Measurements from ENCODE around the gene COCH.

Gene COCH

DNA sequence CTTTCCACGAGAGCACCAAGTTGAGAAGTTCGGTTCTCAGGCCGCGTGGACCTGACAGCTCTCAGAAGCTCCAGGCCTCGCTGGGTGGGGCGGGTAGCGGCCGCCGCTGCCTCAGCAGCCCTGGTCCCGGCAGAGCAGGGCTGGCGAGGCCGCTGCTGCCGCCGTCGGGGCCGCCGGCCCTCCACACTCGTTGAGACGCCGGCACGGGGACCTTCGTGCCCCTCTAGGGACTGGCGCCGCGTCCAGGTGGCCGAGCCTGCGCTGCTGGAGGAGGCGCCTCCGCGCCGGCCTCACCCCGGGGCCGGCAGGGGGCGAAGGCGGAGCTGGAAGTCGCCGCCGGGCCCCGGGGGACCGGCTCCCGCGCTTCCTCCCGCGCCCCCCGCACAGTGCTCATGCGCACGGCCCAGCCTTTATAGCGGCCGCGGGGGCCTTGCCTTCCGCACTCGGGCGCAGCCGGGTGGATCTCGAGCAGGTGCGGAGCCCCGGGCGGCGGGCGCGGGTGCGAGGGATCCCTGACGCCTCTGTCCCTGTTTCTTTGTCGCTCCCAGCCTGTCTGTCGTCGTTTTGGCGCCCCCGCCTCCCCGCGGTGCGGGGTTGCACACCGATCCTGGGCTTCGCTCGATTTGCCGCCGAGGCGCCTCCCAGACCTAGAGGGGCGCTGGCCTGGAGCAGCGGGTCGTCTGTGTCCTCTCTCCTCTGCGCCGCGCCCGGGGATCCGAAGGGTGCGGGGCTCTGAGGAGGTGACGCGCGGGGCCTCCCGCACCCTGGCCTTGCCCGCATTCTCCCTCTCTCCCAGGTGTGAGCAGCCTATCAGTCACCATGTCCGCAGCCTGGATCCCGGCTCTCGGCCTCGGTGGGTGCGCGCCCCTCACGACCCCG, at the start of gene COCH (continued):
- TF ChIP-seq, protein P1, sequence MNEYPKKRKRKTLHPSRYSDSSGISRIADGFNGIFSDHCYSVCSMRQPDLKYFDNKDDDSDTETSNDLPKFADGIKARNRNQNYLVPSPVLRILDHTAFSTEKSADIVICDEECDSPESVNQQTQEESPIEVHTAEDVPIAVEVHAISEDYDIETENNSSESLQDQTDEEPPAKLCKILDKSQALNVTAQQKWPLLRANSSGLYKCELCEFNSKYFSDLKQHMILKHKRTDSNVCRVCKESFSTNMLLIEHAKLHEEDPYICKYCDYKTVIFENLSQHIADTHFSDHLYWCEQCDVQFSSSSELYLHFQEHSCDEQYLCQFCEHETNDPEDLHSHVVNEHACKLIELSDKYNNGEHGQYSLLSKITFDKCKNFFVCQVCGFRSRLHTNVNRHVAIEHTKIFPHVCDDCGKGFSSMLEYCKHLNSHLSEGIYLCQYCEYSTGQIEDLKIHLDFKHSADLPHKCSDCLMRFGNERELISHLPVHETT (tag by site-specific recombination; IDR thresholded peaks at IDR 0.05), result no peak; the same call in 1 of the 2 replicates
- TF ChIP-seq ZEB2 (tag by site-specific recombination; IDR thresholded peaks at IDR 0.05), result peak; percentile 66
- TF ChIP-seq ZNF140 (tag by site-specific recombination; IDR thresholded peaks at IDR 0.05), result no peak
- TF ChIP-seq ZIC2 (tag by site-specific recombination; IDR thresholded peaks at IDR 0.05), result peak; percentile 71
- TF ChIP-seq KLF10 (tag by site-specific recombination; IDR thresholded peaks at IDR 0.05), result peak; percentile 63; the same call in 1 of the 2 replicates
- TF ChIP-seq ZNF133 (tag by site-specific recombination; IDR thresholded peaks at IDR 0.05), result no peak
- TF ChIP-seq, protein P2, sequence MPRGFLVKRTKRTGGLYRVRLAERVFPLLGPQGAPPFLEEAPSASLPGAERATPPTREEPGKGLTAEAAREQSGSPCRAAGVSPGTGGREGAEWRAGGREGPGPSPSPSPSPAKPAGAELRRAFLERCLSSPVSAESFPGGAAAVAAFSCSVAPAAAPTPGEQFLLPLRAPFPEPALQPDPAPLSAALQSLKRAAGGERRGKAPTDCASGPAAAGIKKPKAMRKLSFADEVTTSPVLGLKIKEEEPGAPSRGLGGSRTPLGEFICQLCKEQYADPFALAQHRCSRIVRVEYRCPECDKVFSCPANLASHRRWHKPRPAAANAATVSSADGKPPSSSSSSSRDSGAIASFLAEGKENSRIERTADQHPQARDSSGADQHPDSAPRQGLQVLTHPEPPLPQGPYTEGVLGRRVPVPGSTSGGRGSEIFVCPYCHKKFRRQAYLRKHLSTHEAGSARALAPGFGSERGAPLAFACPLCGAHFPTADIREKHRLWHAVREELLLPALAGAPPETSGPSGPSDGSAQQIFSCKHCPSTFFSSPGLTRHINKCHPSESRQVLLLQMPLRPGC (tag by site-specific recombination; IDR thresholded peaks at IDR 0.05), result peak; percentile 39
- TF ChIP-seq GLIS2 (tag by site-specific recombination; IDR thresholded peaks at IDR 0.05), result peak; percentile 66; the same call in 1 of the 2 replicates
- 0 out of 2 replicates have a peak, but pooled peaks have one; percentile 32 for TF ChIP-seq KLF16 (tag by site-specific recombination; IDR thresholded peaks at IDR 0.05)
- no peak for TF ChIP-seq ZNF785 (tag by site-specific recombination; IDR thresholded peaks at IDR 0.05)
- TF ChIP-seq ZBTB17 (tag by site-specific recombination; IDR thresholded peaks at IDR 0.05), result peak; percentile 97
- TF ChIP-seq ZNF341 (tag by site-specific recombination; IDR thresholded peaks at IDR 0.05; ENCODE audit: low read depth), result peak; percentile 45; the same call in 1 of the 2 replicates

DNA sequence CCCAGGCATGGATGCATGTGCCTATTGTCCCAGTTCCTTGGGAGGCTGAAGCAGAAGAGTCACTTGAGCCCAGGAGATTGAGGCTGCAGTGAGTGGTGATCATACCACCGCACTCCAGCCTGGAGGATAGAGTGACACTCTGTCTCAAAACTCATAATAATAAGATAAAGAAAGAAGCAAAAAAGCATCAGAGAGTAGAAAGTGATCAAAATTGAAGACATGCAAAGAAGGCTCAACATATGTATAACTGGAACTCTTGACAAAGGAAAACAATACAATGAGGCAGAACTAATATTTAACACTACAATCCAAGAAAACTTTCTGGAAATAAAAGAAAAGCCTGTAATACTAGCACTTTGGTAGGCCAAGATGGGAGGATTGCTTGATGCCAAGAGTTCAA, 48.3 kb upstream of the COCH start:
- Histone ChIP-seq H3K4me1 (ENCODE audit: control insufficient read depth, insufficient read depth, low read length) (no peaks in the 10 kb centered on the region), H3K9me3 (ENCODE audit: control insufficient read depth, insufficient read depth, low read depth, low read length) (no peaks in the 10 kb centered on the region), H3K4me3 (ENCODE audit: low read depth, low read length) (no peak overlapping the region), H3K27ac (ENCODE audit: extremely low read depth, low read depth, low read length) (no peak overlapping the region), H3K36me3 (ENCODE audit: control insufficient read depth in 2 of 2, insufficient read depth in 1 of 2, low read length in 2 of 2) (no peaks in the 10 kb centered on the region)
- CTCF ChIA-PET, result no interaction called here
- TF ChIP-seq, protein P3, sequence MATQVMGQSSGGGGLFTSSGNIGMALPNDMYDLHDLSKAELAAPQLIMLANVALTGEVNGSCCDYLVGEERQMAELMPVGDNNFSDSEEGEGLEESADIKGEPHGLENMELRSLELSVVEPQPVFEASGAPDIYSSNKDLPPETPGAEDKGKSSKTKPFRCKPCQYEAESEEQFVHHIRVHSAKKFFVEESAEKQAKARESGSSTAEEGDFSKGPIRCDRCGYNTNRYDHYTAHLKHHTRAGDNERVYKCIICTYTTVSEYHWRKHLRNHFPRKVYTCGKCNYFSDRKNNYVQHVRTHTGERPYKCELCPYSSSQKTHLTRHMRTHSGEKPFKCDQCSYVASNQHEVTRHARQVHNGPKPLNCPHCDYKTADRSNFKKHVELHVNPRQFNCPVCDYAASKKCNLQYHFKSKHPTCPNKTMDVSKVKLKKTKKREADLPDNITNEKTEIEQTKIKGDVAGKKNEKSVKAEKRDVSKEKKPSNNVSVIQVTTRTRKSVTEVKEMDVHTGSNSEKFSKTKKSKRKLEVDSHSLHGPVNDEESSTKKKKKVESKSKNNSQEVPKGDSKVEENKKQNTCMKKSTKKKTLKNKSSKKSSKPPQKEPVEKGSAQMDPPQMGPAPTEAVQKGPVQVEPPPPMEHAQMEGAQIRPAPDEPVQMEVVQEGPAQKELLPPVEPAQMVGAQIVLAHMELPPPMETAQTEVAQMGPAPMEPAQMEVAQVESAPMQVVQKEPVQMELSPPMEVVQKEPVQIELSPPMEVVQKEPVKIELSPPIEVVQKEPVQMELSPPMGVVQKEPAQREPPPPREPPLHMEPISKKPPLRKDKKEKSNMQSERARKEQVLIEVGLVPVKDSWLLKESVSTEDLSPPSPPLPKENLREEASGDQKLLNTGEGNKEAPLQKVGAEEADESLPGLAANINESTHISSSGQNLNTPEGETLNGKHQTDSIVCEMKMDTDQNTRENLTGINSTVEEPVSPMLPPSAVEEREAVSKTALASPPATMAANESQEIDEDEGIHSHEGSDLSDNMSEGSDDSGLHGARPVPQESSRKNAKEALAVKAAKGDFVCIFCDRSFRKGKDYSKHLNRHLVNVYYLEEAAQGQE (tag by site-specific recombination; IDR thresholded peaks at IDR 0.05), result no peak
- TF ChIP-seq SETDB1 (IDR thresholded peaks at IDR 0.05; ENCODE audit: insufficient read length, low read length) (peak; percentile 58), WT1 (tag by site-specific recombination; IDR thresholded peaks at IDR 0.05) (no peak), ZNF660 (tag by site-specific recombination; IDR thresholded peaks at IDR 0.05) (no peak), ZEB2 (tag by site-specific recombination; IDR thresholded peaks at IDR 0.05) (no peak), ZNF404 (tag by site-specific recombination; IDR thresholded peaks at IDR 0.05) (no peak), ZNF133 (tag by site-specific recombination; IDR thresholded peaks at IDR 0.05) (peak; percentile 97), OSR2 (tag by site-specific recombination; IDR thresholded peaks at IDR 0.05) (no peak), GLI2 (tag by site-specific recombination; IDR thresholded peaks at IDR 0.05; ENCODE audit: borderline replicate concordance, low read depth) (no peak), ZNF473 (tag by site-specific recombination; IDR thresholded peaks at IDR 0.05) (no peak), ZNF843 (tag by site-specific recombination; IDR thresholded peaks at IDR 0.05) (no peak), ZNF529 (tag by site-specific recombination; IDR thresholded peaks at IDR 0.05; ENCODE audit: insufficient replicate concordance) (peak; percentile 46)
- POLR2A ChIA-PET, result no interaction called here
